Naive thymus-derived CD4-positive, alpha-beta T cell (primary cell): Measurements from ENCODE around the gene ART4. TPM values are rescaled to one million over a fixed set of nuclear protein-coding genes. Genes with fewer than 3 reads are reported as not detected.

Experiments
- ATAC-seq: fragments of 150-1000 bp; cut with Tn5 transposase; 2 replicates; pipeline ENCODE4 v1.10.0; 2021; ENCODE audit warnings: mild to moderate bottlenecking, moderate library complexity
- CTCF ChIA-PET: fragments of 350-600 bp; sonication (Branson Sonifier 250); formaldehyde crosslinking; loops from one replicate; lab custom pipeline; 2021; ENCODE audit warnings: antibody characterized with exemption; lab: Charles Lee
- POLR2A ChIA-PET: fragments of 350-600 bp; sonication (Branson Sonifier 250); formaldehyde crosslinking; loops from one replicate; lab custom pipeline; 2021; ENCODE audit warnings: antibody characterized with exemption, inconsistent platforms; lab: Charles Lee
- DNase-seq, 9 donors: peaks; one replicate each; pipeline versions ENCODE4 v3.0.0 to v3.0.0-alpha.2; 2020 to 2022; ENCODE audit warnings: mixed read lengths in 1 of 9
- H3K27ac ChIP-seq: one replicate; pipeline ENCODE4 v1.7.0; 2013; ENCODE audit warnings: mild to moderate bottlenecking, low read depth, low read length, moderate library complexity
- H3K27me3 ChIP-seq, 2 donors: one replicate each; pipeline ENCODE4 v1.7.0; 2013; ENCODE audit warnings: low read length in 2 of 2, mild to moderate bottlenecking in 2 of 2, moderate library complexity in 2 of 2; ENCODE audit not compliant: control insufficient read depth in 2 of 2, insufficient read depth in 2 of 2
- H3K36me3 ChIP-seq, 3 experiments: 1 replicate in 2 of 3; 2 replicates in 1 of 3; pipeline ENCODE4 v1.7.0; 2013; ENCODE audit warnings: low read length in 3 of 3, mild to moderate bottlenecking in 3 of 3, moderate library complexity in 1 of 3; ENCODE audit not compliant: insufficient read depth in 3 of 3, control insufficient read depth in 2 of 3
- H3K4me1 ChIP-seq, 2 donors: one replicate each; pipeline ENCODE4 v1.7.0; 2013; ENCODE audit warnings: low read length in 2 of 2, mild to moderate bottlenecking in 2 of 2, moderate library complexity in 1 of 2; ENCODE audit not compliant: control insufficient read depth in 2 of 2, insufficient read depth in 2 of 2
- H3K4me3 ChIP-seq: 2 replicates; pipeline ENCODE4 v1.7.0; 2013; ENCODE audit warnings: mild to moderate bottlenecking, low read length
- H3K9me3 ChIP-seq, 3 experiments: 1 replicate in 2 of 3; 2 replicates in 1 of 3; pipeline ENCODE4 v1.7.0; 2013; ENCODE audit warnings: low read length in 3 of 3; ENCODE audit not compliant: control insufficient read depth in 2 of 3
- H3K27ac Mint-ChIP-seq, 9 donors: one replicate each; pipeline ENCODE4 v1.8.0; 2020 to 2022; ENCODE audit warnings: mixed read lengths in 9 of 9, mild to moderate bottlenecking in 8 of 9, moderate library complexity in 5 of 9, inconsistent platforms in 2 of 9
- H3K27me3 Mint-ChIP-seq, 5 donors: one replicate each; pipeline ENCODE4 v1.8.0; 2021 to 2022; ENCODE audit warnings: mixed read lengths in 5 of 5, mild to moderate bottlenecking in 1 of 5
- H3K36me3 Mint-ChIP-seq, 5 donors: one replicate each; pipeline ENCODE4 v1.8.0; 2020 to 2022; ENCODE audit warnings: mixed read lengths in 5 of 5, mild to moderate bottlenecking in 3 of 5, inconsistent platforms in 1 of 5
- H3K4me1 Mint-ChIP-seq, 7 donors: one replicate each; pipeline ENCODE4 v1.8.0; 2020 to 2022; ENCODE audit warnings: mixed read lengths in 7 of 7, mild to moderate bottlenecking in 3 of 7, inconsistent platforms in 1 of 7
- H3K4me3 Mint-ChIP-seq, 10 donors: one replicate each; pipeline ENCODE4 v1.8.0; 2020 to 2022; ENCODE audit warnings: mild to moderate bottlenecking in 10 of 10, mixed read lengths in 10 of 10, moderate library complexity in 6 of 10, inconsistent platforms in 2 of 10
- H3K9me3 Mint-ChIP-seq, 11 donors: one replicate each; pipeline ENCODE4 v1.8.0; 2020 to 2022; ENCODE audit warnings: mixed read lengths in 11 of 11, mild to moderate bottlenecking in 4 of 11, inconsistent platforms in 1 of 11, moderate library complexity in 1 of 11
- intact Hi-C, 2 donors: fragments of 100-400 bp; cut with micrococcal nuclease; formaldehyde crosslinking; loops; one replicate each; pipeline ENCODE4 v1.15.1; 2023
- polyA plus RNA-seq, 2 donors: library from polyadenylated mRNA; unstranded; fragments of 300-500 nt; fragmentation: Illumina TruSeq; gene quantifications; one replicate each; pipeline ENCODE4 v1.2.3, GENCODE V29; 2021
- total RNA-seq, 6 experiments: library from RNA in 5 of 6; stranded (reverse) in 5 of 6; gene quantifications; 1 replicate in 5 of 6; 2 replicates in 1 of 6; pipeline ENCODE4 v1.2.3 and lab custom pipeline; 2021 to 2026

ART4 gene
- total and polyA plus RNA-seq, 7 experiments from 2014 or later, result not detected

DNA sequence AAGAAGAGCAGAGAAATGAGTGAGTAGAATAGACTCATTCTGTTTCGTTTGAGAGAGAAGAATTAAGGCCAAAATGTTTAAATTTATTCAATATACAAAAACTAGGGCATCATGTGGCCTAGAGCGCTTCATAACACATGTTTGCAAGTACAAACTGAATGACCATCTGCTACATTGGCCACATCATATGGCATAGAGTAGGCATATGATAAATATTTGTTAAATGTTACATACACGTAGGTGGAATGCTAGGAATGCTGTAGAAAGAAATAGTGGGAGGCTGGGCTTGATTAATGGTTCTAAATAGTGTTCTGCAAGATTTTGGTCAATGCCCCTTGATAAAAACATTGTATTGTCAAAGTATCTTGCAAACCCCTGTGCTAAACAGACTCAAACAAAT lies 31.6 kb upstream of the ART4 start:
- Histone ChIP-seq H3K4me3 (no peak overlapping the region), H3K36me3 (no peaks in the 10 kb centered on the region), H3K4me1 (no peaks in the 10 kb centered on the region), H3K9me3 (no peaks in the 10 kb centered on the region), H3K27me3 (no peaks in the 10 kb centered on the region), H3K27ac (no peak overlapping the region)
- Mint-ChIP-seq H3K27me3 (peaks cover 0 to 5% (median 0%) of the 10 kb centered on the region in 5 donors), H3K4me3 (no peak overlapping the region), H3K36me3 (peaks cover 0 to 7% (median 3%) of the 10 kb centered on the region in 5 donors), H3K4me1 (peaks cover 0 to 14% (median 7%) of the 10 kb centered on the region in 7 donors), H3K9me3 (peaks cover 0 to 10% (median 0%) of the 10 kb centered on the region in 11 donors), H3K27ac (no peak overlapping the region)
- DNase-seq, result no peak
- intact Hi-C loops, result no loop called here
- POLR2A ChIA-PET, result no interaction called here
- ATAC-seq, result no peak
- CTCF ChIA-PET, result interaction anchor here (0.6 to 1.1 kb wide), 2 partner anchors 8 to 675 kb away, joined by 3 to 4 read pairs; no protein-coding TSS in a partner anchor

DNA sequence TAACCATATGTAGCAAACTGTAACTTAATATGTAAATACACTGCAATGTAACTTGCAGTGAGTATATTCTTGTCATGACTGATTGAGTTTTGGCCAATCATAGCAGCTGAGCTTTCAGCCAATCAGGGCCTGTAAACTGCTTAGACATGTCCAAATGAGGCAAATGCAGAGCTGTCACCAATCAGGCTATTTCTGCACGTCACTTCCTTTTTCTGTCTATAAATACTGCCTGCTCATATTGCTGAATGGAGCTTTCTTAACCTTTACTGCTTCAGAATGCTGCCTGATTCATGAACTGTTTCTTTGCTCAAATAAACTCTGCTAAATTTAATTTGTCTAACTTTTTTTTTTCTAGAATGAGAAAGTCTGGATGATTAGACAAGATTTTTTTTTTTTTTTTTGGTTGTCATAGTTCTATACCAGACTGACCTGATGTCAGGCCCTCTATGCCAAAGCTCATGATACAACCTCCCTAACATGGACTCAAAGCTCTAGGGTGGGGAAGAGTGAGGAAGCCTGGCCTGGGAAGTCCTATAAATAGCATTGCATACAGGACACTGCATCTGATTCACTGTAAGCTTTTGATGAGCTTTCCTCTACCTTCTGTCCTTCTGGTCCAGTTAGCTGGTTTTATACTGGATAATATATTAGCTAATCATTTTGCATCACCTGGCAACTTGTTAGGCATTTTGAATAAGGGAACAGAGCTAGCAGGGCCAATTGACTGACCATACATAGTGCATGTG lies 30.3 kb upstream of the ART4 start:
- Histone ChIP-seq H3K27ac (no peak overlapping the region), H3K27me3 (no peaks in the 10 kb centered on the region), H3K9me3 (no peaks in the 10 kb centered on the region), H3K36me3 (no peaks in the 10 kb centered on the region), H3K4me3 (no peak overlapping the region), H3K4me1 (no peaks in the 10 kb centered on the region)
- Mint-ChIP-seq H3K4me3 (no peak overlapping the region), H3K9me3 (peaks cover 0 to 6% (median 0%) of the 10 kb centered on the region in 11 donors), H3K27me3 (peaks cover 0 to 5% (median 0%) of the 10 kb centered on the region in 5 donors), H3K4me1 (peaks cover 0 to 9% (median 0%) of the 10 kb centered on the region in 7 donors), H3K36me3 (peaks cover 0 to 2% (median 0%) of the 10 kb centered on the region in 5 donors), H3K27ac (no peak overlapping the region)
- ChIA-PET POLR2A (interaction anchor here (0.6 to 1.3 kb wide), 4 partner anchors 22 to 305 kb away, joined by 4 to 6 read pairs (median 4); no protein-coding TSS in a partner anchor), CTCF (interaction anchor here (0.6 to 1.1 kb wide), 5 partner anchors 9 to 158 kb away, joined by 3 to 6 read pairs (median 4); no protein-coding TSS in a partner anchor)
- ATAC-seq (no peak), DNase-seq (no peak)
- intact Hi-C loops, result no loop called here

DNA sequence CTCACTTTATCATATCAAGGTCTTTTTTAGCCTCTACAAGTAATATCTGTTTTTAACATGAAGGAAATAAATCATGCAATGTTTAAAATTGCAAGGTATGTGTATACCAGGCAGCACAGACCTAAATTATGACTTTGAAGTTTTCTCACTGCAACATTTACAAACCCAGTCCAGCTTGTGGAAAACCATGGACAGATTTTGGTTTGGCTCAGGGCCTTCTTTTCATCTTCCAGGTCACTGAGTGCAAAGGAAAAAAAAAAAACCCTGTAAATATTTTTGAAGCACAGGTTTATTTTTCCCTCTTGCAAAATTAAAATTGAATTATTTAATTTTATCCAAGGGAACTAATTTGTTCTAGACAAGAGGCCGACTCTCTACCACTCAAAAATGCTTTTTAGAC lies 28.6 kb upstream of the ART4 start:
- POLR2A ChIA-PET, result no interaction called here
- Mint-ChIP-seq H3K27ac (no peak overlapping the region), H3K4me1 (peaks cover 0 to 9% (median 0%) of the 10 kb centered on the region in 7 donors), H3K27me3 (peaks cover 0 to 10% (median 0%) of the 10 kb centered on the region in 5 donors), H3K9me3 (peaks cover 0 to 13% (median 4%) of the 10 kb centered on the region in 11 donors), H3K36me3 (peaks cover 0 to 8% (median 2%) of the 10 kb centered on the region in 5 donors), H3K4me3 (no peak overlapping the region)
- Histone ChIP-seq H3K27me3 (no peaks in the 10 kb centered on the region), H3K27ac (no peak overlapping the region), H3K9me3 (no peaks in the 10 kb centered on the region), H3K4me3 (no peak overlapping the region), H3K36me3 (no peaks in the 10 kb centered on the region), H3K4me1 (no peaks in the 10 kb centered on the region)
- intact Hi-C loops, result no loop called here
- CTCF ChIA-PET, result no interaction called here
- DNase-seq, result no peak
- no peak for ATAC-seq

DNA sequence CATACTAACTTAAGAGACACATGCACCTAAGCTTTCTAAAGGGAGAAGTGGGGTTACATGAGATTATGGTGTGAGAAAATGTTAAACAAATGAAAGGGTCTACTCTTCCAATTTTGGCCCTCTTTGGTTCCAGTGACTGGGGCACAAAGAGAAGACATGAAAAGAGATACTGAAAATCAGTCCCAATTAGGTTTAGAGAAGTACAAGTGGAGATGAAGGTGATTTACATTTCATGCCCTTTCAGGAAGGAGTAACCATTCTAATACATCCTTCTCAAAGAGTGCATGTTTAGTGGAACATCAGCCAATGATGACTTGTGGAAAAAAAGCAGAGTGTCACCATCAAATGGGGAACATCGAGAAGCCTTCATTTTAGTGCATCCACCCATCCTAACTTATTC lies 27.9 kb upstream of the ART4 start:
- no peak overlapping the region for H3K4me3 ChIP-seq
- no peaks in the 10 kb centered on the region for H3K4me1 ChIP-seq
- DNase-seq (no peak), ATAC-seq (no peak)
- H3K27ac ChIP-seq, result no peak overlapping the region
- Mint-ChIP-seq H3K4me1 (peaks cover 0 to 9% (median 0%) of the 10 kb centered on the region in 7 donors), H3K4me3 (no peak overlapping the region), H3K36me3 (peaks cover 0 to 8% (median 2%) of the 10 kb centered on the region in 5 donors), H3K9me3 (peaks cover 0 to 17% (median 4%) of the 10 kb centered on the region in 11 donors), H3K27me3 (peaks cover 0 to 10% (median 0%) of the 10 kb centered on the region in 5 donors), H3K27ac (no peak overlapping the region)
- no peaks in the 10 kb centered on the region for H3K36me3 ChIP-seq
- no peaks in the 10 kb centered on the region for H3K27me3 ChIP-seq
- intact Hi-C loops, result no loop called here
- H3K9me3 ChIP-seq, result no peaks in the 10 kb centered on the region
- POLR2A ChIA-PET, result no interaction called here
- CTCF ChIA-PET, result no interaction called here

DNA sequence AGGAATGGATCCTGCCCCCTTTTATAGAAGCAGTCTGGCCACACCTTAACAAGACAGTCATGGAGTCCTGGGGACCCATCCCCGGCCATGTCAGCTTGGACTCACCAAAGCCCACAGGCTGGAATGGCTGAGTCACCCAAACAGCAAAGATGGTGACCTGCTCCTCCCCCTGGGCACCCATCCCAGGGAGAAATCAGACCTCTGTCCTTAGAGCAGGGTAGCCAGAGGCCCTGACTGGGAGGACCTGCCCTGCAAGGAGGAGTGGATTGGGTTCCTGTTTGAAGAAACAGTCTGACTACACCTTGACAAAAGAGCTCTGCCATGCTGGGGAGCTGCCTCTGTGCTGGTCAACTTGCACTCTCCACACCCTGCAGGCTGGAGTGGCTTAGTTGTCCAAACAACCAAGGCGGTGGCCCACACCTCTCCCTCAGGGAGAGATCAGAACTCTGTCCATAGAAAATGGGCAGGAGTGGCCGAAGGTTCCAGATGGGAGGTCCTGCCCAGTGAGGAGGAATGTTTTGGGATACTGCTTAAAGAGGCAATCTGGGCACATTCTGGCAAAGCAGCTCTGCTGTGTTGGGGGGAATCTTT lies 25.7 kb upstream of the ART4 start:
- ChIA-PET POLR2A (no interaction called here), CTCF (interaction anchor here (0.5 kb wide), 1 partner anchor 712 kb away, joined by 4 read pairs; no protein-coding TSS in a partner anchor)
- Mint-ChIP-seq H3K27me3 (peaks cover 0 to 10% (median 0%) of the 10 kb centered on the region in 5 donors), H3K27ac (no peak overlapping the region), H3K9me3 (peaks cover 0 to 22% (median 4%) of the 10 kb centered on the region in 11 donors), H3K36me3 (peaks cover 0 to 9% (median 5%) of the 10 kb centered on the region in 5 donors), H3K4me3 (peak overlapping the region in 1 of 10 donors; percentile 54), H3K4me1 (peaks cover 0 to 9% (median 0%) of the 10 kb centered on the region in 7 donors)
- H3K4me3 ChIP-seq, result no peak overlapping the region
- DNase-seq (no peak), ATAC-seq (no peak)
- no peaks in the 10 kb centered on the region for H3K9me3 ChIP-seq
- no peaks in the 10 kb centered on the region for H3K36me3 ChIP-seq
- no peaks in the 10 kb centered on the region for H3K27me3 ChIP-seq
- intact Hi-C loops, result no loop called here
- no peaks in the 10 kb centered on the region for H3K4me1 ChIP-seq
- no peak overlapping the region for H3K27ac ChIP-seq

DNA sequence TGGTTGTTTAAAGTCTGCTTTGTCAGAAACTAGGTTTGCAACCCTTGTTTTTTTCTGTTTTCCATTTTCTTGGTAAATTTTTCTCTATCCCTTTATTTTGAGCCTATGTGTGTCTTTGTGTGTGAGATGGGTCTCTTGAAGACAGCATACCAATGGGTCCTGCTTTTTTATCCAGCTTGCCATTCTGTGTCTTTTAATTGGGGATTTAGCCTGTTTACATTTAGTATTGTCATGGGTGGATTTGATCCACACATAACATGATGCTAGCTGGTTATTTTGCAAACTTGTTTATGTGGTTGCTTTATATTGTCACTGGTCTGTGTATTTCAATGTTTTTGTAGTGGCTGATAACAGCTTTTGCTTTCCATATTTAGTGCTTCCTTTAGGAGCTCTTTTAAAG lies 17.2 kb upstream of the ART4 start:
- POLR2A ChIA-PET, result no interaction called here
- peaks cover 5 to 16% (median 12%) of the 10 kb centered on the region in 5 donors for H3K36me3 Mint-ChIP-seq
- Histone ChIP-seq H3K27me3 (no peaks in the 10 kb centered on the region), H3K36me3 (no peaks in the 10 kb centered on the region), H3K4me3 (no peak overlapping the region), H3K27ac (no peak overlapping the region), H3K4me1 (no peaks in the 10 kb centered on the region), H3K9me3 (no peaks in the 10 kb centered on the region)
- H3K4me1 Mint-ChIP-seq, result peaks cover 0 to 1% (median 0%) of the 10 kb centered on the region in 7 donors
- intact Hi-C loops, result no loop called here
- ATAC-seq (no peak), DNase-seq (no peak)
- H3K9me3 Mint-ChIP-seq, result peaks cover 7 to 50% (median 23%) of the 10 kb centered on the region in 11 donors
- no peak overlapping the region for H3K4me3 Mint-ChIP-seq
- CTCF ChIA-PET, result no interaction called here
- H3K27me3 Mint-ChIP-seq, result no peaks in the 10 kb centered on the region
- H3K27ac Mint-ChIP-seq, result no peak overlapping the region
